VCaP (cell line): Measurements from ENCODE around the gene MMD.

Experiments used
- H3K27ac ChIP-seq: fragments of 450-650 bp; 2 replicates; pipeline ENCODE4 v1.5.1; 2017
- CTCF ChIP-seq: fragments of 450-650 bp; conservative IDR thresholded peaks from 2 replicates; pipeline ENCODE4 v1.5.1; 2017; ENCODE audit warnings: mild to moderate bottlenecking, moderate library complexity

Gene MMD

GRCh38 chr17:55346658-55347057 is 75.0 kb downstream of the MMD start:
- no peak for TF ChIP-seq CTCF
- no peak overlapping the region for H3K27ac ChIP-seq

- H3K27ac ChIP-seq, result no peak overlapping the region
- TF ChIP-seq CTCF, result no peak
Observed at GRCh38 chr17:55345132-55345531, 76.5 kb downstream of the MMD start.

- no peak for TF ChIP-seq CTCF
- no peak overlapping the region for H3K27ac ChIP-seq
Observed at GRCh38 chr17:55344514-55344997, 77.1 kb downstream of the MMD start.

GRCh38 chr17:55343900-55344513 is 77.6 kb downstream of the MMD start:
- no peak overlapping the region for H3K27ac ChIP-seq
- no peak for TF ChIP-seq CTCF

GRCh38 chr17:55342800-55343585 is 78.6 kb downstream of the MMD start:
- no peak for TF ChIP-seq CTCF
- H3K27ac ChIP-seq, result no peak overlapping the region
